Panc1 (cell line): ENCODE measurements around the gene NR5A1.

Source experiments
- CTCF ChIP-seq: fragments of 450-650 bp; IDR thresholded peaks from 2 replicates; pipeline ENCODE4 v1.5.1; 2017; ENCODE audit warnings: mild to moderate bottlenecking
- POLR2AphosphoS5 ChIP-seq: IDR thresholded peaks from 2 replicates; pipeline ENCODE4 v1.6.1; 2012; ENCODE audit warnings: mild to moderate bottlenecking, low read depth, low read length, moderate library complexity
- TCF7L2 ChIP-seq: IDR thresholded peaks from 2 replicates; pipeline ENCODE4 v1.6.1; 2011; ENCODE audit warnings: mild to moderate bottlenecking, low read depth, low read length, inconsistent platforms

GRCh38 chr9:124475158-124475867, 31.9 kb downstream of the NR5A1 start:
- no peak; the same call in 1 of the 2 replicates for TF ChIP-seq CTCF
- no peak for TF ChIP-seq POLR2AphosphoS5
- no peak for TF ChIP-seq TCF7L2
